Gastroesophageal sphincter (tissue), 4 donors: ENCODE data around the gene IL19. TPM values are rescaled to one million over a fixed set of nuclear protein-coding genes. Genes with fewer than 3 reads are reported as not detected.

Source experiments
- ATAC-seq: fragments of 150-250 bp; one replicate; pipeline ENCODE4 v1.9.1; 2016; ENCODE audit warnings: mild to moderate bottlenecking, moderate library complexity
- H3K27ac ChIP-seq, 4 donors: fragments of 200-600 bp; sonication (generic) in 3 of 4; 1 replicate in 3 of 4; 2 replicates in 1 of 4; pipeline ENCODE4 v1.5.1; 2016 to 2019
- H3K27me3 ChIP-seq: fragments of 200-600 bp; sonication (generic); one replicate; pipeline ENCODE4 v1.5.1; 2019
- H3K36me3 ChIP-seq, 2 donors: fragments of 200-600 bp; sonication (generic); one replicate each; pipeline ENCODE4 v1.5.1; 2019; ENCODE audit warnings: control low read depth in 1 of 2
- H3K4me1 ChIP-seq, 3 donors: fragments of 200-600 bp; sonication (generic); 1 replicate in 2 of 3; 2 replicates in 1 of 3; pipeline ENCODE4 v1.5.1; 2016 to 2019; ENCODE audit warnings: control low read depth in 2 of 3
- H3K4me3 ChIP-seq, 2 donors: fragments of 200-600 bp; sonication (generic); one replicate each; pipeline ENCODE4 v1.5.1; 2019; ENCODE audit warnings: mild to moderate bottlenecking in 1 of 2, moderate library complexity in 1 of 2
- H3K9me3 ChIP-seq, 3 donors: fragments of 200-600 bp; sonication (generic); one replicate each; pipeline ENCODE4 v1.5.1; 2017 to 2019; ENCODE audit warnings: control low read depth in 2 of 3
- EP300 ChIP-seq: sonication (generic); formaldehyde crosslinking; IDR thresholded peaks from one replicate; pipeline ENCODE4 v1.6.1; 2017; ENCODE audit warnings: antibody characterized with exemption, mild to moderate bottlenecking
- POLR2A ChIP-seq, 2 donors: fragments of 450-650 bp; IDR thresholded peaks; one replicate each; pipeline ENCODE4 v1.6.1; 2017; ENCODE audit warnings: antibody characterized with exemption in 2 of 2, mild to moderate bottlenecking in 2 of 2, moderate library complexity in 1 of 2
- POLR2AphosphoS5 ChIP-seq: sonication (generic); formaldehyde crosslinking; IDR thresholded peaks from one replicate; pipeline ENCODE4 v1.6.1; 2017; ENCODE audit warnings: antibody characterized with exemption
- WGBS, 2 donors: methylation state at CpG; one replicate each; pipeline ENCODE4 v1.1.5; 2018; ENCODE audit warnings: low coverage in 1 of 2; 5-methylcytosine and 5-hydroxymethylcytosine counted together
- total RNA-seq, 4 donors: library from RNA; depleted of rRNA; stranded (reverse); fragments of >200 nt; gene quantifications; one replicate each; pipeline ENCODE4 v1.1.0, GENCODE V29; 2016
- TF ChIP-seq, protein P1 (sequence below), 4 experiments: fragments of 200-600 bp in 2 of 4; fragments of 450-650 bp in 2 of 4; sonication (generic) in 1 of 4; IDR thresholded peaks; one replicate each; pipeline ENCODE4 v1.5.1; 2017 to 2019; ENCODE audit warnings: antibody characterized with exemption in 4 of 4, mild to moderate bottlenecking in 2 of 4, moderate library complexity in 2 of 4

The IL19 gene
- total RNA-seq, 4 donors from 2014 or later, result 0.27 TPM; not detected in 3

DNA sequence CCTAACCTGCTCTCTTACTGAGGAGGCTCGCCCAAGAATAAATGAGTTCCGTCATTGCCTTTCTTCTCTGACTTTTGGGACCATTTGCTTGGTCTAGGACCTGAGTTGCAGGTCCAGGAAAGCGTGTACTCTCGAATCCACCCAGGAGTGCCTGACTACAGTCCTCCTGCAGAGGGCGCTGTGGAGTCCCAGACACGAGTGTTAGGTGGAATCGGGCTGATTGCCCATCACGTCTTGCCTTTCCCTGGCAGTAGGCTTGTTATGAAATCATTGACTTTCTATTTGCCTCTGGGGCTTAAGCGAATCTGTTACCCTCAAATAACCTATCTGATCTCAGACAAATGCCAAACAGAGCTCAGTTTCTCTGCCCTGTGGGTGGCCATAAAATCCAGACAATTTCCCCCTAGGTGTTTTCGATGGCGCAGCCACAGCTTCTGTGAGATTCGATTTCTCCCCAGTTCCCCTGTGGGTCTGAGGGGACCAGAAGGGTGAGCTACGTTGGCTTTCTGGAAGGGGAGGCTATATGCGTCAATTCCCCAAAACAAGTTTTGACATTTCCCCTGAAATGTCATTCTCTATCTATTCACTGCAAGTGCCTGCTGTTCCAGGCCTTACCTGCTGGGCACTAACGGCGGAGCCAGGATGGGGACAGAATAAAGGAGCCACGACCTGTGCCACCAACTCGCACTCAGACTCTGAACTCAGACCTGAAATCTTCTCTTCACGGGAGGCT, 94.5 kb downstream of the IL19 start, which contains the start of gene IL20:
TSS of gene IL20 (plus strand) at position 685 of the 733 bp plus-strand sequence. CDS start 230 bp downstream, outside the sequence.
- Histone ChIP-seq H3K4me1 (no peaks in the 10 kb centered on the region), H3K36me3 (no peaks in the 10 kb centered on the region), H3K4me3 (no peak within 1 kb of the TSS), H3K9me3 (no peaks in the 10 kb centered on the region), H3K27ac (no peak within 1 kb of the TSS), H3K27me3 (peaks cover 9% of the 10 kb centered on the region)
- TF ChIP-seq POLR2A (IDR thresholded peaks at IDR 0.05), result no peak
- TF ChIP-seq, protein P1, sequence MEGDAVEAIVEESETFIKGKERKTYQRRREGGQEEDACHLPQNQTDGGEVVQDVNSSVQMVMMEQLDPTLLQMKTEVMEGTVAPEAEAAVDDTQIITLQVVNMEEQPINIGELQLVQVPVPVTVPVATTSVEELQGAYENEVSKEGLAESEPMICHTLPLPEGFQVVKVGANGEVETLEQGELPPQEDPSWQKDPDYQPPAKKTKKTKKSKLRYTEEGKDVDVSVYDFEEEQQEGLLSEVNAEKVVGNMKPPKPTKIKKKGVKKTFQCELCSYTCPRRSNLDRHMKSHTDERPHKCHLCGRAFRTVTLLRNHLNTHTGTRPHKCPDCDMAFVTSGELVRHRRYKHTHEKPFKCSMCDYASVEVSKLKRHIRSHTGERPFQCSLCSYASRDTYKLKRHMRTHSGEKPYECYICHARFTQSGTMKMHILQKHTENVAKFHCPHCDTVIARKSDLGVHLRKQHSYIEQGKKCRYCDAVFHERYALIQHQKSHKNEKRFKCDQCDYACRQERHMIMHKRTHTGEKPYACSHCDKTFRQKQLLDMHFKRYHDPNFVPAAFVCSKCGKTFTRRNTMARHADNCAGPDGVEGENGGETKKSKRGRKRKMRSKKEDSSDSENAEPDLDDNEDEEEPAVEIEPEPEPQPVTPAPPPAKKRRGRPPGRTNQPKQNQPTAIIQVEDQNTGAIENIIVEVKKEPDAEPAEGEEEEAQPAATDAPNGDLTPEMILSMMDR (IDR thresholded peaks at IDR 0.05), result peak in 3 of 4 experiments; percentile 4 to 58 (median 58)
- no peak for TF ChIP-seq EP300
- ATAC-seq, result no peak
- 47 to 52% methylated on average over 15 to 17 of the region's 19 CpGs for WGBS, 2 donors

DNA sequence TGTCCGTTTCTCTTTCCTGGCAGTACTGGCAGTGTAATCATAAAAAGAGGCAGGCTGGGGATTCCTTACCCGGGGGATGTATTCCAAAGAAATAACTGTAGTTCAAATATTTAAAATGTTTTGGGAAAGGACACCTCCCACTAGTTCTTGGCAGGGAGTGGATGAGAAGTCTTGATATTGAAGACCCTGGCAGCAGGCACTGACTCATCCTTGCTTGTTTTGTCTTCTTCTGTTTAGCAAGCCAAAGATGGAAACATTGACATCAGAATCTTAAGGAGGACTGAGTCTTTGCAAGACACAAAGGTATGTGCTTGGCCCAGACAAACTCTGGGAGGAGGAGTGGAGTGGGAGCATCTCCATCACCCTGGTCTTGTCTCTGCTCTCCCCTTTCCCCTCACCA, 95.5 kb downstream of the IL19 start:
- Histone ChIP-seq H3K36me3 (no peaks in the 10 kb centered on the region), H3K9me3 (no peaks in the 10 kb centered on the region), H3K27me3 (peaks cover 7% of the 10 kb centered on the region), H3K27ac (no peak overlapping the region), H3K4me3 (no peak overlapping the region), H3K4me1 (no peaks in the 10 kb centered on the region)
- no peak for TF ChIP-seq POLR2AphosphoS5
- no peak for TF ChIP-seq EP300
- TF ChIP-seq, protein P1 (IDR thresholded peaks at IDR 0.05), result no peak
- no peak for TF ChIP-seq POLR2A (IDR thresholded peaks at IDR 0.05)
- no peak for ATAC-seq
- whole genome bisulfite sequencing, 2 donors, result 17% methylated on average over 2 of the region's 2 CpGs; no CpG with 5 or more reads in 1 of the 2 donors

DNA sequence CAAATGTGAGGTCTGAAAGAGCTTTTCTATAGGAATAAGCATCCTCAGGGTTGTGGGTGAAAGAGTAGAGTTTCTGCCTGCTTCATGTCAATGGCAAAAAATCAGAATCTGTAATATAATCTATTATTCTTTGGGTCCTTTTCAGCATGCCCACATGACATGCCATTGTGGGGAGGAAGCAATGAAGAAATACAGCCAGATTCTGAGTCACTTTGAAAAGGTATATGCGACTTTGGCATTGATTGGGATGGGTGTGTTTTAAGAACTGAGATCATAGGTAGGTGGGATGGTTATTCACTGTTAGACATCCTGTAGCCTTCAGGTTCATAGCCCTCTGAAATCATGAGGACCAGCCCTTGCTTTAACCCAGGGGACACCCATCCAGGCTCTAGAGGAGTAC, 96.7 kb downstream of the IL19 start:
- Histone ChIP-seq H3K9me3 (peaks cover 0 to 4% (median 0%) of the 10 kb centered on the region in 3 donors), H3K27ac (no peak overlapping the region), H3K27me3 (no peaks in the 10 kb centered on the region), H3K4me1 (no peaks in the 10 kb centered on the region), H3K36me3 (no peaks in the 10 kb centered on the region), H3K4me3 (no peak overlapping the region)
- 100% methylated on average over 1 of the region's 1 CpG; no CpG with 5 or more reads in 1 of the 2 donors for WGBS, 2 donors
- no peak for ATAC-seq
- no peak for TF ChIP-seq POLR2AphosphoS5

DNA sequence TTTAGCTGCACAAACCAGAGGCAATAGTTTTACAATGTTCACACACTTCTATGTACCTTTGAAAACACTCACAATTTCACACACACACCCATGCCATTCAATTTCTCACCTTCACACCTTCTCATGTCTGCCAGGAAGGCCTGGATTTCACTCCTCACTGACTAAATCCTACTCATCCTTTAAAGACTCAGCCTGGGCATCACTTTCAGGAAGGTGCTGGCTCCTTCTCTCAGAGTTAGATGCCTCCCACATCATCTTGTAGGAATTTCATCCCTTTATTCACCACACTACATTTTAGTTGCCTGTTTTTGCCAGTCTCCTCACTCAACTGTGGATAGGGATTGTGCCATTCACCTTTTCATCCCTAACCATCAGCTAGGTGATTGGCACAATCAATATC, 97.1 kb downstream of the IL19 start:
- no peak for ATAC-seq
- Histone ChIP-seq H3K9me3 (peaks cover 0 to 9% (median 0%) of the 10 kb centered on the region in 3 donors), H3K4me3 (no peak overlapping the region), H3K4me1 (no peaks in the 10 kb centered on the region), H3K36me3 (no peaks in the 10 kb centered on the region), H3K27me3 (no peaks in the 10 kb centered on the region), H3K27ac (no peak overlapping the region)
- TF ChIP-seq POLR2A (IDR thresholded peaks at IDR 0.05) (no peak), EP300 (no peak), POLR2AphosphoS5 (no peak)
- TF ChIP-seq, protein P1 (IDR thresholded peaks at IDR 0.05), result no peak

DNA sequence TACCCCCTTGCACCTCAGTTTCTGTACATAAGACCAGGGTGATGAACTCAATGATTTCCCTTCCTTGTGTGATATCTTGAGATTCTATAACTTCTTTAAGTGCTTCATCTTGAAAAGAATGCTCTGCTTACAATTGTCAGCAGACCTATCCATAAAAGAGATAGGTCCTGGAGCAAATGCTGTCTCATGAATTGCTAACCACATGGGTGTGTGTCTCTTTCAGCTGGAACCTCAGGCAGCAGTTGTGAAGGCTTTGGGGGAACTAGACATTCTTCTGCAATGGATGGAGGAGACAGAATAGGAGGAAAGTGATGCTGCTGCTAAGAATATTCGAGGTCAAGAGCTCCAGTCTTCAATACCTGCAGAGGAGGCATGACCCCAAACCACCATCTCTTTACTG, 97.7 kb downstream of the IL19 start:
- H3K36me3 ChIP-seq, result no peaks in the 10 kb centered on the region
- ATAC-seq, result no peak
- no peak overlapping the region for H3K27ac ChIP-seq
- peaks cover 0 to 11% (median 0%) of the 10 kb centered on the region in 3 donors for H3K9me3 ChIP-seq
- no peaks in the 10 kb centered on the region for H3K4me1 ChIP-seq
- H3K27me3 ChIP-seq, result no peaks in the 10 kb centered on the region
- WGBS, 2 donors, result 33 to 50% methylated on average over 1 of the region's 1 CpG
- TF ChIP-seq POLR2AphosphoS5 (no peak), POLR2A (IDR thresholded peaks at IDR 0.05) (no peak), EP300 (no peak)
- TF ChIP-seq, protein P1 (IDR thresholded peaks at IDR 0.05), result no peak
- H3K4me3 ChIP-seq, result no peak overlapping the region
